ENCODE measurements around the gene LRRC45.

The LRRC45 gene

DNA sequence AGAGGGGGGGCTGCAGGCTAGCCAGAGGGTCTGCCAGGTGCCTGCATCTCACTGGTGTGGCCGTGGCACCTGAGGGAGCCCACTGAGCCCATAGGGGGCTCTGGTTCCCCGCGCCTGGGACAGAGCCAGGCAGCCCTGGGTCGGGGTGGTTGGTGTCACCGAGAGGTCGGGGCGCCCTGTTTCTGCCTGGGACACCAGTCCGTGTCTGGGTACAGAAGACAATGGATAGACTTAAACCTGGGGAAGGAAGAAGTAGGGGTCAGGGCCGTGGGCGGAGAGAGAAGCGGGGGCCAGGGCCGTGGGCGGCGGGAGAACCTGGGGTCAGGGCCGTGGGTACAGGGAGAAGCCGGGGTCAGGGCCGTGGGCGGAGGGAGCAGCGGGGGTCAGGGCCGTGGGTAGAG is 25.5 kb downstream of the LRRC45 start:
- TF ChIP-seq ZFHX2 (tag by site-specific recombination; conservative IDR thresholded peaks at IDR 0.05), result peak; percentile 95
- peak; percentile 96 for TF ChIP-seq EGR2 (tag by site-specific recombination; IDR thresholded peaks at IDR 0.05; ENCODE audit: low read depth)
- TF ChIP-seq, protein P1, sequence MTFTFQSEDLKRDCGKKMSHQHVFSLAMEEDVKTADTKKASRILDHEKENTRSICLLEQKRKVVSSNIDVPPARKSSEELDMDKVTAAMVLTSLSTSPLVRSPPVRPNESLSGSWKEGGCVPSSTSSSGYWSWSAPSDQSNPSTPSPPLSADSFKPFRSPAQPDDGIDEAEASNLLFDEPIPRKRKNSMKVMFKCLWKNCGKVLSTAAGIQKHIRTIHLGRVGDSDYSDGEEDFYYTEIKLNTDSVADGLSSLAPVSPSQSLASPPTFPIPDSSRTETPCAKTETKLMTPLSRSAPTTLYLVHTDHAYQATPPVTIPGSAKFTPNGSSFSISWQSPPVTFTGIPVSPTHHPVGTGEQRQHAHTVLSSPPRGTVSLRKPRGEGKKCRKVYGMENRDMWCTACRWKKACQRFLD (tag by site-specific recombination; IDR thresholded peaks at IDR 0.05), result no peak
- Histone ChIP-seq H3K9me3 (ENCODE audit: control insufficient read depth, insufficient read depth, low read depth, low read length) (no peaks in the 10 kb centered on the region), H3K4me1 (ENCODE audit: control insufficient read depth, insufficient read depth, low read length) (peaks cover 7% of the 10 kb centered on the region), H3K36me3 (ENCODE audit: control insufficient read depth in 2 of 2, insufficient read depth in 1 of 2, low read length in 2 of 2) (peaks cover 0 to 54% of the 10 kb centered on the region in 2 experiments; a peak in 1 of 3 replicates), H3K4me3 (ENCODE audit: low read depth, low read length) (no peak overlapping the region), H3K27ac (ENCODE audit: extremely low read depth, low read depth, low read length) (no peak overlapping the region)
- ChIA-PET CTCF (interaction anchor here (1.0 to 1.1 kb wide), 3 partner anchors 11 to 18 kb away, joined by 3 to 4 read pairs (median 3); partner anchors contain the start of gene DCXR), POLR2A (interaction anchor here (14.2 kb wide), 1 partner anchor 10 kb away, joined by 96 read pairs; the partner anchor contains the start of gene DCXR)

DNA sequence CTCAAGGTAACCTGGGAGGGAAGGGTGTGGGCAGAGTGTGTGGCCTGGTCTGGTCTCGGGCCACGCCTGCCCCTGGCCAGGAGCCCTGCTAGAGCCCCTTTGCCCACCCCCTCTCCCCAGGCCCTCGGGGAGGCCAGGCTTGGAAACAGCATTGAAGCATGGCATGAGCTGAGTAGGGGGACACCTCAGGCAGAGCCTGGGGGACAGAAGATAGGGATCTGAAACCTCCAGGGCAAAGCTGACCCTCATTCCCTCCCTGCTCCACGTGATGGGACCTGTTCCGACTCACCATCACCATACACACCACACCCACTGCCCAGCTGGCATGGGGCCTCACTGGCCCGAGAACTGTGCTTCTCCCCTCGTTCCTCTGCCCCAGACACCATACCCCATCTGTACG is 26.0 kb downstream of the LRRC45 start:
- Histone ChIP-seq H3K4me1 (ENCODE audit: control insufficient read depth, insufficient read depth, low read length) (peaks cover 7% of the 10 kb centered on the region), H3K36me3 (ENCODE audit: control insufficient read depth in 2 of 2, insufficient read depth in 1 of 2, low read length in 2 of 2) (peaks cover 0 to 60% of the 10 kb centered on the region in 2 experiments; a peak in 1 of 3 replicates), H3K9me3 (ENCODE audit: control insufficient read depth, insufficient read depth, low read depth, low read length) (no peaks in the 10 kb centered on the region), H3K4me3 (ENCODE audit: low read depth, low read length) (no peak overlapping the region), H3K27ac (ENCODE audit: extremely low read depth, low read depth, low read length) (no peak overlapping the region)
- CTCF ChIA-PET, result interaction anchor here (1.0 to 1.1 kb wide), 3 partner anchors 11 to 19 kb away, joined by 3 to 4 read pairs (median 3); partner anchors contain the start of gene DCXR
- TF ChIP-seq, protein P2, sequence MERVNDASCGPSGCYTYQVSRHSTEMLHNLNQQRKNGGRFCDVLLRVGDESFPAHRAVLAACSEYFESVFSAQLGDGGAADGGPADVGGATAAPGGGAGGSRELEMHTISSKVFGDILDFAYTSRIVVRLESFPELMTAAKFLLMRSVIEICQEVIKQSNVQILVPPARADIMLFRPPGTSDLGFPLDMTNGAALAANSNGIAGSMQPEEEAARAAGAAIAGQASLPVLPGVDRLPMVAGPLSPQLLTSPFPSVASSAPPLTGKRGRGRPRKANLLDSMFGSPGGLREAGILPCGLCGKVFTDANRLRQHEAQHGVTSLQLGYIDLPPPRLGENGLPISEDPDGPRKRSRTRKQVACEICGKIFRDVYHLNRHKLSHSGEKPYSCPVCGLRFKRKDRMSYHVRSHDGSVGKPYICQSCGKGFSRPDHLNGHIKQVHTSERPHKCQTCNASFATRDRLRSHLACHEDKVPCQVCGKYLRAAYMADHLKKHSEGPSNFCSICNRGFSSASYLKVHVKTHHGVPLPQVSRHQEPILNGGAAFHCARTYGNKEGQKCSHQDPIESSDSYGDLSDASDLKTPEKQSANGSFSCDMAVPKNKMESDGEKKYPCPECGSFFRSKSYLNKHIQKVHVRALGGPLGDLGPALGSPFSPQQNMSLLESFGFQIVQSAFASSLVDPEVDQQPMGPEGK (tag by site-specific recombination; IDR thresholded peaks at IDR 0.05), result no peak
- TF ChIP-seq ZNF571 (tag by site-specific recombination; IDR thresholded peaks at IDR 0.05), result no peak
- TF ChIP-seq ZNF658 (tag by site-specific recombination; IDR thresholded peaks at IDR 0.05), result no peak
- no peak for TF ChIP-seq ZNF23 (tag by site-specific recombination; IDR thresholded peaks at IDR 0.05; ENCODE audit: borderline replicate concordance)
- TF ChIP-seq ZNF350 (tag by site-specific recombination; IDR thresholded peaks at IDR 0.05), result no peak
- TF ChIP-seq KLF7 (tag by site-specific recombination; IDR thresholded peaks at IDR 0.05; ENCODE audit: borderline replicate concordance), result no peak
- no peak for TF ChIP-seq ZNF391 (tag by site-specific recombination; IDR thresholded peaks at IDR 0.05; ENCODE audit: borderline replicate concordance, low read depth)
- TF ChIP-seq YY1 (tag by site-specific recombination; IDR thresholded peaks at IDR 0.05), result no peak
- TF ChIP-seq IKZF3 (tag by site-specific recombination; IDR thresholded peaks at IDR 0.05), result no peak
- no peak for TF ChIP-seq TRIM28 (IDR thresholded peaks at IDR 0.05; ENCODE audit: borderline replicate concordance, low read length)
- TF ChIP-seq, protein P3, sequence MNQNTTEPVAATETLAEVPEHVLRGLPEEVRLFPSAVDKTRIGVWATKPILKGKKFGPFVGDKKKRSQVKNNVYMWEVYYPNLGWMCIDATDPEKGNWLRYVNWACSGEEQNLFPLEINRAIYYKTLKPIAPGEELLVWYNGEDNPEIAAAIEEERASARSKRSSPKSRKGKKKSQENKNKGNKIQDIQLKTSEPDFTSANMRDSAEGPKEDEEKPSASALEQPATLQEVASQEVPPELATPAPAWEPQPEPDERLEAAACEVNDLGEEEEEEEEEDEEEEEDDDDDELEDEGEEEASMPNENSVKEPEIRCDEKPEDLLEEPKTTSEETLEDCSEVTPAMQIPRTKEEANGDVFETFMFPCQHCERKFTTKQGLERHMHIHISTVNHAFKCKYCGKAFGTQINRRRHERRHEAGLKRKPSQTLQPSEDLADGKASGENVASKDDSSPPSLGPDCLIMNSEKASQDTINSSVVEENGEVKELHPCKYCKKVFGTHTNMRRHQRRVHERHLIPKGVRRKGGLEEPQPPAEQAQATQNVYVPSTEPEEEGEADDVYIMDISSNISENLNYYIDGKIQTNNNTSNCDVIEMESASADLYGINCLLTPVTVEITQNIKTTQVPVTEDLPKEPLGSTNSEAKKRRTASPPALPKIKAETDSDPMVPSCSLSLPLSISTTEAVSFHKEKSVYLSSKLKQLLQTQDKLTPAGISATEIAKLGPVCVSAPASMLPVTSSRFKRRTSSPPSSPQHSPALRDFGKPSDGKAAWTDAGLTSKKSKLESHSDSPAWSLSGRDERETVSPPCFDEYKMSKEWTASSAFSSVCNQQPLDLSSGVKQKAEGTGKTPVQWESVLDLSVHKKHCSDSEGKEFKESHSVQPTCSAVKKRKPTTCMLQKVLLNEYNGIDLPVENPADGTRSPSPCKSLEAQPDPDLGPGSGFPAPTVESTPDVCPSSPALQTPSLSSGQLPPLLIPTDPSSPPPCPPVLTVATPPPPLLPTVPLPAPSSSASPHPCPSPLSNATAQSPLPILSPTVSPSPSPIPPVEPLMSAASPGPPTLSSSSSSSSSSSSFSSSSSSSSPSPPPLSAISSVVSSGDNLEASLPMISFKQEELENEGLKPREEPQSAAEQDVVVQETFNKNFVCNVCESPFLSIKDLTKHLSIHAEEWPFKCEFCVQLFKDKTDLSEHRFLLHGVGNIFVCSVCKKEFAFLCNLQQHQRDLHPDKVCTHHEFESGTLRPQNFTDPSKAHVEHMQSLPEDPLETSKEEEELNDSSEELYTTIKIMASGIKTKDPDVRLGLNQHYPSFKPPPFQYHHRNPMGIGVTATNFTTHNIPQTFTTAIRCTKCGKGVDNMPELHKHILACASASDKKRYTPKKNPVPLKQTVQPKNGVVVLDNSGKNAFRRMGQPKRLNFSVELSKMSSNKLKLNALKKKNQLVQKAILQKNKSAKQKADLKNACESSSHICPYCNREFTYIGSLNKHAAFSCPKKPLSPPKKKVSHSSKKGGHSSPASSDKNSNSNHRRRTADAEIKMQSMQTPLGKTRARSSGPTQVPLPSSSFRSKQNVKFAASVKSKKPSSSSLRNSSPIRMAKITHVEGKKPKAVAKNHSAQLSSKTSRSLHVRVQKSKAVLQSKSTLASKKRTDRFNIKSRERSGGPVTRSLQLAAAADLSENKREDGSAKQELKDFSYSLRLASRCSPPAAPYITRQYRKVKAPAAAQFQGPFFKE (tag by site-specific recombination; IDR thresholded peaks at IDR 0.05; ENCODE audit: borderline replicate concordance), result no peak
- POLR2A ChIA-PET, result interaction anchor here (14.2 kb wide), 1 partner anchor 11 kb away, joined by 96 read pairs; the partner anchor contains the start of gene DCXR

Measured in HEK293 (cell line).